ENCODE results near the gene PIK3CD. TPM values are rescaled to one million over a fixed set of nuclear protein-coding genes. Genes with fewer than 3 reads are reported as not detected.

PIK3CD gene
- total and polyA plus RNA-seq, 10 donors: 26.8 to 186 (median 100.0) TPM

DNA sequence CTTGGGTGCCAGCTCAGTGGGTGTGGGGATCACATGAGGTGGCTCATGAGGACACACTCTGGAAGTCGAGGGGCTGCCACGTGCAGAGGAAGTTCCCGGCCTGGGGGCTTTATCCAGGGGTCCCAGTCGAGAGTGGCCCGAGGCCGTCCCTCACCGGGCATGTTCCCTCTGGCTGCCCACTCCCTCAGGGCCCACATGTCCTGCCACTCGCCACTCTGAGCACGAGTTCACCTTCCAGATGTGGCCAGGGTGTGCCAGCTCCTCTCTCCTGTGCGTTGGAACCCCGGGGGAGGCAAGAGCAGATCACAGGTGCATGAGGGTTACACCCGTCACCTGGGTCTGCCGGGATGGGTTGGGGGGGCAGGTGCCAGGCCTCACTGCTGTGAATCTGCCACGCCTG is 48.2 kb upstream of the PIK3CD start:
- H3K4me1 ChIP-seq: no peaks in the 10 kb centered on the region
- WGBS, 5 donors: 92 to 97% (median 94%) methylated on average over 5 to 14 of the region's 14 CpGs
- no peaks in the 10 kb centered on the region for H3K9me3 ChIP-seq
- no peak overlapping the region for H3K27ac ChIP-seq
- intact Hi-C loops (cut with DNase I; ENCODE audit: low total_unique reads): no loop called here
- H3K4me3 ChIP-seq: no peak overlapping the region
- H3K36me3 ChIP-seq: peaks cover 0 to 99% (median 47%) of the 10 kb centered on the region in 6 donors
- DNase-seq: no peak
- no peak for TF ChIP-seq POLR2AphosphoS5 (IDR thresholded peaks at IDR 0.05)
- TF ChIP-seq POLR2A (IDR thresholded peaks at IDR 0.05): no peak
- TF ChIP-seq CTCF (IDR thresholded peaks at IDR 0.05 in 8 of 11, conservative IDR thresholded peaks at IDR 0.05 in 3 of 11): no peak
- H3K27me3 ChIP-seq (replicated peaks in 1 of 7): no peaks in the 10 kb centered on the region

DNA sequence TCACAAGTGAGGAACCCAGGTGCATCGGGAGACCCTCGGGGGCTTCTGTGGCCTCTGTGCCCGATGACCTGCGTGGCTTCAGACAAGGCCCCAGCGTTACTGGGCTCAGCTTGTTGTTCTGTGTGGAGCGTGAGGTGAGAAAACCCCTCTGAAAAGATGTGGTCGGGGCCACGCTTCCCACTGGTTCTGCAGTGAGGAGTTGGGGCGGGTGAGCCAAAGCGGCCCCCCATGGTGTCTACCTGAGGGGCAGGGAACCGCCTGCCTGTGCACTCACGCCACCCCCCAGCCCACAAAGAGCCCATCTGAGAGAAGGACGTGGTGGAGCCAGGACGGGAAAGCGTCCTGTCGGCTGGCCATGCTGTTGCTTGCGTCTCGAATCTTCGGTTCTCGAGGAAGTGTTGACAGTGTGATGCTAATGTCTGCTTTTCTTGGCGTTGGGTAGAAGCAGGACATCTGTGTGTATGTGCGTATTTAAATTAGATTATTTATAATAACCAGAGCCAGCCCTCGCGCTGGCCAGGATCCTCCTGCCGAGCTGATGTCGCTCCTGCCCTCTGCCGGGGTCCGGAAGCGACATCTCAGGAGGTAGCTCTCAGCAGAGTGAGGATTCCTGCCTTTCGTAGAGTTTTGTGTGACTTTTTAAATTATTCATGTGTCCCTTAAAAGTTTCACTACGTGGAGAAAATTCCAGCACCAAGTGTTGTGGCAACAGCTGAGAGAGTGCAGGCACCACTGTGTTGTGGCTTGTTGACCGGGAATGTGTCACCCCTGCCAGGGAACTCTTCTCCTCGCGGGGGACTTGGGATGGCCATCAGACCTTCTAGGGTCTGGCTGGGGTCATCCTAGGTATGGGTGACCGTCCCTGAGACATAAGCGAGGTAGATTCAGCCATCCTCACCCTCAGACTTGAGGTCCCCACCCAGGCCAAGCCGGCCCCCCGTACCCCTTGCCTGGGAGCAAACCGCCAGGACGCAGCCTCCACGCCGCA is 47.5 kb upstream of the PIK3CD start:
- intact Hi-C loops (cut with DNase I; ENCODE audit: low total_unique reads): no loop called here
- H3K4me3 ChIP-seq: no peak overlapping the region
- H3K27me3 ChIP-seq (replicated peaks in 1 of 7): no peaks in the 10 kb centered on the region
- H3K9me3 ChIP-seq: no peaks in the 10 kb centered on the region
- H3K27ac ChIP-seq: no peak overlapping the region
- no peak for DNase-seq
- peaks cover 0 to 99% (median 47%) of the 10 kb centered on the region in 6 donors for H3K36me3 ChIP-seq
- TF ChIP-seq CTCF (IDR thresholded peaks at IDR 0.05 in 8 of 11, conservative IDR thresholded peaks at IDR 0.05 in 3 of 11) (no peak), POLR2AphosphoS5 (IDR thresholded peaks at IDR 0.05) (no peak), POLR2A (IDR thresholded peaks at IDR 0.05) (no peak)
- WGBS, 5 donors: 93 to 95% (median 94%) methylated on average over 41 to 42 of the region's 42 CpGs
- H3K4me1 ChIP-seq: no peaks in the 10 kb centered on the region

GRCh38 chr1:9604836-9605235 is 46.7 kb upstream of the PIK3CD start:
- H3K4me1 ChIP-seq: no peaks in the 10 kb centered on the region
- DNase-seq: no peak
- TF ChIP-seq POLR2AphosphoS5 (IDR thresholded peaks at IDR 0.05) (no peak), POLR2A (IDR thresholded peaks at IDR 0.05) (no peak), CTCF (IDR thresholded peaks at IDR 0.05 in 8 of 11, conservative IDR thresholded peaks at IDR 0.05 in 3 of 11) (no peak)
- no peaks in the 10 kb centered on the region for H3K27me3 ChIP-seq (replicated peaks in 1 of 7)
- 94 to 97% (median 95%) methylated on average over 15 of the region's 15 CpGs for WGBS, 5 donors
- no peak overlapping the region for H3K4me3 ChIP-seq
- no peaks in the 10 kb centered on the region for H3K9me3 ChIP-seq
- no peak overlapping the region for H3K27ac ChIP-seq
- intact Hi-C loops (cut with DNase I; ENCODE audit: low total_unique reads): no loop called here
- peaks cover 0 to 99% (median 45%) of the 10 kb centered on the region in 6 donors for H3K36me3 ChIP-seq

GRCh38 chr1:9605946-9606455 is 45.5 kb upstream of the PIK3CD start:
- TF ChIP-seq POLR2AphosphoS5 (IDR thresholded peaks at IDR 0.05) (no peak), POLR2A (IDR thresholded peaks at IDR 0.05) (no peak), CTCF (IDR thresholded peaks at IDR 0.05 in 8 of 11, conservative IDR thresholded peaks at IDR 0.05 in 3 of 11) (no peak)
- H3K36me3 ChIP-seq: peaks cover 0 to 99% (median 48%) of the 10 kb centered on the region in 6 donors
- no peaks in the 10 kb centered on the region for H3K27me3 ChIP-seq (replicated peaks in 1 of 7)
- no peaks in the 10 kb centered on the region for H3K4me1 ChIP-seq
- no peak overlapping the region for H3K27ac ChIP-seq
- H3K9me3 ChIP-seq: no peaks in the 10 kb centered on the region
- 95 to 98% (median 96%) methylated on average over 12 to 14 of the region's 14 CpGs for WGBS, 5 donors
- H3K4me3 ChIP-seq: no peak overlapping the region
- no peak for DNase-seq
- intact Hi-C loops (cut with DNase I; ENCODE audit: low total_unique reads): no loop called here
